Choroid plexus epithelial cell (primary cell): Measurements from ENCODE around the gene PRR23E.

Experiments used
- DNase-seq: peaks from one replicate; pipeline ENCODE4 v3.0.0-alpha.2; 2010; ENCODE audit warnings: low read depth
- H3K4me3 ChIP-seq: 2 replicates; pipeline ENCODE4 v1.5.1; 2011; ENCODE audit warnings: low read depth, mild to moderate bottlenecking, control low read depth, low read length, moderate library complexity
- CTCF ChIP-seq: conservative IDR thresholded peaks from 2 replicates; pipeline ENCODE4 v1.5.1; 2011; ENCODE audit warnings: low read depth, mild to moderate bottlenecking, control low read depth, inconsistent platforms, low read length, moderate library complexity

Gene PRR23E

GRCh38 chr3:127200086-127200691 lies 7.3 kb downstream of the PRR23E start:
- H3K4me3 ChIP-seq = no peak overlapping the region
- no peak for TF ChIP-seq CTCF
- no peak for DNase-seq

GRCh38 chr3:127203024-127203423 lies 10.1 kb downstream of the PRR23E start:
- TF ChIP-seq CTCF = no peak
- H3K4me3 ChIP-seq = no peak overlapping the region
- no peak for DNase-seq

GRCh38 chr3:127204841-127205582 lies 12.1 kb downstream of the PRR23E start:
- H3K4me3 ChIP-seq = no peak overlapping the region
- no peak for DNase-seq
- no peak for TF ChIP-seq CTCF

GRCh38 chr3:127206154-127206553 lies 13.2 kb downstream of the PRR23E start:
- no peak for TF ChIP-seq CTCF
- no peak for DNase-seq
- no peak overlapping the region for H3K4me3 ChIP-seq

- no peak overlapping the region for H3K4me3 ChIP-seq
- TF ChIP-seq CTCF = no peak
Measured at GRCh38 chr3:127206611-127207516, 13.9 kb downstream of the PRR23E start.

GRCh38 chr3:127207727-127208482 lies 15.0 kb downstream of the PRR23E start:
- no peak for DNase-seq
- TF ChIP-seq CTCF = no peak
- no peak overlapping the region for H3K4me3 ChIP-seq

More at GRCh38 chr3:127206611-127207516, 13.9 kb downstream of the PRR23E start:
- DNase-seq = no peak
